GM12891 (cell line): ENCODE data around the gene ADD1.

Source experiments
- POLR2A ChIP-seq: IDR thresholded peaks from 2 replicates; pipeline ENCODE4 v1.6.1; 2011; ENCODE audit warnings: low read depth, low read length, control low read depth
- POLR2AphosphoS5 ChIP-seq: IDR thresholded peaks from 2 replicates; pipeline ENCODE4 v1.6.1; 2011; ENCODE audit warnings: low read depth, low read length, control low read depth
- POU2F2 ChIP-seq: IDR thresholded peaks from 2 replicates; pipeline ENCODE4 v1.6.1; 2011; ENCODE audit warnings: low read depth, mild to moderate bottlenecking, control low read depth, low read length, moderate library complexity
- SPI1 ChIP-seq: IDR thresholded peaks from 2 replicates; pipeline ENCODE4 v1.6.1; 2011; ENCODE audit warnings: low read depth, low read length, control low read depth
- TAF1 ChIP-seq: IDR thresholded peaks from 2 replicates; pipeline ENCODE4 v1.6.1; 2011; ENCODE audit warnings: low read depth, low read length, control low read depth

GRCh38 chr4:2887343-2887742, 43.7 kb downstream of the ADD1 start:
- no peak for TF ChIP-seq POU2F2
- TF ChIP-seq POLR2A = no peak
- TF ChIP-seq TAF1 = no peak
- no peak for TF ChIP-seq SPI1
- no peak for TF ChIP-seq POLR2AphosphoS5
